ENCODE measurements around the gene CYTH4. TPM values are rescaled to one million over a fixed set of nuclear protein-coding genes. Genes with fewer than 3 reads are reported as not detected.

CYTH4 gene
- total and polyA plus RNA-seq, 2 of the 8 experiments (the other 6 are each of a cell fraction or from before 2014, with no cell fraction given), result 0.09 TPM; not detected in 1

GRCh38 chr22:37356922-37357321 lies 74.6 kb downstream of the CYTH4 start:
- no peak overlapping the region for H3K23ac ChIP-seq (ENCODE audit: insufficient read length)
- FAIRE-seq, result no peak
- H3K4ac ChIP-seq (replicated peaks; ENCODE audit: insufficient read length, low read depth, low read length), result no peak overlapping the region
- no peak overlapping the region for H2BK120ac ChIP-seq (replicated peaks; ENCODE audit: low read depth, low read length)
- TF ChIP-seq SUZ12 (IDR thresholded peaks at IDR 0.05; ENCODE audit: low read length) (no peak), KDM1A (IDR thresholded peaks at IDR 0.05; ENCODE audit: borderline replicate concordance, low read length) (peak; percentile 75; the same call in 1 of the 2 replicates), ATF3 (IDR thresholded peaks at IDR 0.05; ENCODE audit: insufficient read depth, low read depth, low read length) (no peak), SRF (IDR thresholded peaks at IDR 0.05; ENCODE audit: low read depth, low read length) (no peak), SIX5 (IDR thresholded peaks at IDR 0.05; ENCODE audit: low read depth, low read length) (no peak), ZNF274 (IDR thresholded peaks at IDR 0.05; ENCODE audit: borderline replicate concordance, extremely low read depth, low read length) (no peak), HDAC2 (IDR thresholded peaks at IDR 0.05; ENCODE audit: borderline replicate concordance in 1 of 2, low read depth in 2 of 2, low read length in 2 of 2) (0 out of 4 replicates have a peak, but pooled peaks of 1 of the 2 experiments have one; percentile 63), PHF8 (conservative IDR thresholded peaks at IDR 0.05; ENCODE audit: low read depth, low read length) (no peak)
- H3K56ac ChIP-seq (replicated peaks; ENCODE audit: insufficient read length, low read depth, low read length), result no peak overlapping the region
- no peak overlapping the region for H4K8ac ChIP-seq (ENCODE audit: extremely low read depth, insufficient read depth, low read length)
- H2BK15ac ChIP-seq (ENCODE audit: low read length), result no peak overlapping the region
- no peak overlapping the region for H4K91ac ChIP-seq (replicated peaks; ENCODE audit: insufficient read length, low read length)
- no peak overlapping the region for H2AK5ac ChIP-seq (ENCODE audit: low read depth, low read length)
- H4K20me1 ChIP-seq (replicated peaks in 1 of 2; ENCODE audit: control insufficient read depth in 1 of 2, insufficient read depth in 2 of 2, low read length in 2 of 2), result no peaks in the 10 kb centered on the region
- no peak overlapping the region for H2BK12ac ChIP-seq (ENCODE audit: low read depth, low read length)
- ChIA-PET POLR2A (ENCODE audit: partially characterized antibody) (no interaction called here), CTCF (ENCODE audit: partially characterized antibody) (interaction anchor here (1.1 to 1.5 kb wide), 2 partner anchors 30 to 72 kb away, joined by 3 read pairs; no protein-coding TSS in a partner anchor)
- no peaks in the 10 kb centered on the region for H3K9me3 ChIP-seq (ENCODE audit: insufficient read depth in 2 of 2, low read depth in 1 of 2, low read length in 1 of 2)
- H3K14ac ChIP-seq (ENCODE audit: insufficient read length), result no peak overlapping the region
- no peak overlapping the region for H3K18ac ChIP-seq (ENCODE audit: extremely low read depth, low read length)
- no peak overlapping the region for H3K27ac ChIP-seq (ENCODE audit: low read depth, low read length)
- H3K27me3 ChIP-seq (replicated peaks in 1 of 4; ENCODE audit: control insufficient read depth in 3 of 4, extremely low read depth in 1 of 4, insufficient read depth in 3 of 4, low read length in 3 of 4), result peaks cover 0 to 3% (median 0%) of the 10 kb centered on the region in 4 experiments; a peak in 1 of 7 replicates
- WGBS, 2 experiments (ENCODE audit: extremely low coverage in 1 of 2, insufficient coverage in 1 of 2, insufficient read length in 1 of 2, insufficient replicate concordance in 2 of 2, low coverage in 1 of 2, low lambda C conversion rate in 2 of 2, missing lambda C conversion rate in 1 of 2), result 85% methylated on average over 8 of the region's 8 CpGs; no CpG with 5 or more reads in 1 of the 2 experiments
- H3K36me3 ChIP-seq (ENCODE audit: control insufficient read depth in 2 of 4, insufficient read depth in 4 of 4, low read length in 3 of 4), result no peaks in the 10 kb centered on the region
- no peaks in the 10 kb centered on the region for H3K23me2 ChIP-seq (ENCODE audit: low read depth, low read length)
- DNase-seq (ENCODE audit: low read depth in 1 of 2, low spot score in 2 of 2), result no peak
- H3K4me2 ChIP-seq (ENCODE audit: insufficient read depth in 1 of 2, low read depth in 2 of 2, low read length in 2 of 2), result no peak overlapping the region
- H3K4me3 ChIP-seq (ENCODE audit: extremely low read depth in 1 of 4, insufficient read depth in 2 of 4, low read depth in 3 of 4, low read length in 4 of 4), result no peak overlapping the region
- no peak overlapping the region for H2BK5ac ChIP-seq (ENCODE audit: low read depth, low read length)
- no peak overlapping the region for H2BK20ac ChIP-seq (ENCODE audit: low read length)
- H3K4me1 ChIP-seq (replicated peaks in 1 of 4; ENCODE audit: control insufficient read depth in 3 of 4, insufficient read depth in 4 of 4, low read length in 3 of 4), result no peaks in the 10 kb centered on the region; a peak in 1 of 7 replicates
- H4K5ac ChIP-seq (ENCODE audit: insufficient read length, low read depth, low read length), result no peak overlapping the region
- H2AFZ ChIP-seq (ENCODE audit: low read length), result no peak overlapping the region
- H3K79me2 ChIP-seq (ENCODE audit: control insufficient read depth in 1 of 2, insufficient read depth in 2 of 2, low read length in 2 of 2), result no peaks in the 10 kb centered on the region
- H3K9ac ChIP-seq (replicated peaks in 1 of 4; ENCODE audit: extremely low read depth in 1 of 4, low read depth in 3 of 4, low read length in 3 of 4), result no peak overlapping the region
- no peaks in the 10 kb centered on the region for H3K79me1 ChIP-seq (ENCODE audit: low read depth, low read length)

Data from H1 (cell line).